Measurements from ENCODE around the gene TENT5C. TPM values are rescaled to one million over a fixed set of nuclear protein-coding genes. Genes with fewer than 3 reads are reported as not detected.
A peak's percentile ranks its signal among the peaks of the same experiment; 100 is the strongest.

TENT5C gene
- total RNA-seq, 1 donor from 2014 or later = 1.4 TPM

GRCh38 chr1:117621316-117621715, 15.5 kb downstream of the TENT5C start:
- no peak for DNase-seq (ENCODE audit: low read depth, low spot score)
- H3K36me3 Mint-ChIP-seq (ENCODE audit: low read depth) = no peaks in the 10 kb centered on the region
- no peaks in the 10 kb centered on the region for H3K9me3 Mint-ChIP-seq
- no peak for TF ChIP-seq CTCF (conservative IDR thresholded peaks at IDR 0.05)
- no peak overlapping the region for H3K4me3 Mint-ChIP-seq
- H3K4me1 Mint-ChIP-seq = no peaks in the 10 kb centered on the region
- H3K27ac Mint-ChIP-seq (ENCODE audit: unreplicated experiment) = no peak overlapping the region
- H3K27me3 Mint-ChIP-seq (ENCODE audit: low read depth) = no peaks in the 10 kb centered on the region

- Mint-ChIP-seq H3K9me3 (no peaks in the 10 kb centered on the region), H3K4me3 (no peak overlapping the region), H3K27ac (ENCODE audit: unreplicated experiment) (no peak overlapping the region), H3K4me1 (no peaks in the 10 kb centered on the region), H3K27me3 (ENCODE audit: low read depth) (no peaks in the 10 kb centered on the region), H3K36me3 (ENCODE audit: low read depth) (no peaks in the 10 kb centered on the region)
- DNase-seq (ENCODE audit: low read depth, low spot score) = no peak
- TF ChIP-seq CTCF (conservative IDR thresholded peaks at IDR 0.05) = no peak
Measured at GRCh38 chr1:117622726-117623125, 16.9 kb downstream of the TENT5C start.

GRCh38 chr1:117623141-117623540, 17.3 kb downstream of the TENT5C start:
- no peak overlapping the region for H3K27ac Mint-ChIP-seq (ENCODE audit: unreplicated experiment)
- DNase-seq (ENCODE audit: low read depth, low spot score) = no peak
- TF ChIP-seq CTCF (conservative IDR thresholded peaks at IDR 0.05) = no peak
- no peaks in the 10 kb centered on the region for H3K27me3 Mint-ChIP-seq (ENCODE audit: low read depth)
- H3K4me3 Mint-ChIP-seq = no peak overlapping the region
- H3K4me1 Mint-ChIP-seq = no peaks in the 10 kb centered on the region
- no peaks in the 10 kb centered on the region for H3K36me3 Mint-ChIP-seq (ENCODE audit: low read depth)
- no peaks in the 10 kb centered on the region for H3K9me3 Mint-ChIP-seq

- Mint-ChIP-seq H3K27me3 (ENCODE audit: low read depth) (no peaks in the 10 kb centered on the region), H3K27ac (ENCODE audit: unreplicated experiment) (no peak overlapping the region), H3K36me3 (ENCODE audit: low read depth) (no peaks in the 10 kb centered on the region), H3K4me3 (no peak overlapping the region), H3K4me1 (no peaks in the 10 kb centered on the region), H3K9me3 (no peaks in the 10 kb centered on the region)
- DNase-seq (ENCODE audit: low read depth, low spot score) = no peak
- TF ChIP-seq CTCF (conservative IDR thresholded peaks at IDR 0.05) = no peak
Measured at GRCh38 chr1:117623698-117624097, 17.9 kb downstream of the TENT5C start.

- H3K27ac Mint-ChIP-seq (ENCODE audit: unreplicated experiment) = peak overlapping the region; percentile 60
- H3K9me3 Mint-ChIP-seq = no peaks in the 10 kb centered on the region
- DNase-seq (ENCODE audit: low read depth, low spot score) = no peak
- H3K4me1 Mint-ChIP-seq = no peaks in the 10 kb centered on the region
- H3K4me3 Mint-ChIP-seq = no peak overlapping the region
- TF ChIP-seq CTCF (conservative IDR thresholded peaks at IDR 0.05) = no peak
- H3K36me3 Mint-ChIP-seq (ENCODE audit: low read depth) = no peaks in the 10 kb centered on the region
- peaks cover 2% of the 10 kb centered on the region for H3K27me3 Mint-ChIP-seq (ENCODE audit: low read depth)
Measured at GRCh38 chr1:117627546-117628130, 21.8 kb downstream of the TENT5C start.
